Activated naive CD8-positive, alpha-beta T cell treated with anti-CD3 and anti-CD28 coated beads for 36 hours (primary cell): ENCODE data around the gene MYO1D. TPM values are rescaled to one million over a fixed set of nuclear protein-coding genes. Genes with fewer than 3 reads are reported as not detected.

Source experiments
- DNase-seq: peaks from one replicate; pipeline ENCODE4 v3.0.0; 2021
- H3K27ac Mint-ChIP-seq: one replicate; pipeline ENCODE4 v1.8.0; 2022; ENCODE audit warnings: mild to moderate bottlenecking, moderate library complexity, mixed read lengths
- H3K27me3 Mint-ChIP-seq: one replicate; pipeline ENCODE4 v1.8.0; 2022; ENCODE audit warnings: mild to moderate bottlenecking, mixed read lengths
- H3K36me3 Mint-ChIP-seq: one replicate; pipeline ENCODE4 v1.8.0; 2021; ENCODE audit warnings: mild to moderate bottlenecking, mixed read lengths
- H3K4me1 Mint-ChIP-seq: one replicate; pipeline ENCODE4 v1.8.0; 2021; ENCODE audit warnings: mixed read lengths
- H3K4me3 Mint-ChIP-seq: one replicate; pipeline ENCODE4 v1.8.0; 2022; ENCODE audit warnings: mild to moderate bottlenecking, moderate library complexity, mixed read lengths
- H3K9me3 Mint-ChIP-seq: one replicate; pipeline ENCODE4 v1.8.0; 2022; ENCODE audit warnings: mixed read lengths
- total RNA-seq, 2 experiments: library from RNA; stranded (reverse); gene quantifications; one replicate each; pipeline ENCODE4 v1.2.3, GENCODE V29; 2021

The MYO1D gene
- total RNA-seq, 2 experiments from 2014 or later: 7.0 to 7.8 TPM

DNA sequence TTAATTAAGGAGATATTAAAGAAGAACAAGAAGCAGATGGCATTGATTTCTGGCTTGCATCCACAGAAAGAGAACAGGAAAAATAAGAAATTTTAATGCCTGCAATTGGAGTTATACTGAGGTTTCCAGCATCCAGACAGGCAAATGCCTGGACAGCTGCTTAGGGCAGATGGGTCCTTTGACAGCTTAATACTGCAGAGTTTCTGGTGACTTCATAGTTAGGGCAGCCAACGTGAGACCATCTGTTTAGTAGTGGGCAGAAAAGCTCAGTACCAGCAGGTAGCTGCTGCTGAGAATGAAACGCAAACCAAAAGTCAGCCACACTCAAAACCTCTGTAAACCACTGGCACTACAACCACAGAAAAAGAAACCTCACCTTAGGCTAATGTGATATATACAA is 280.3 kb downstream of the MYO1D start:
- no peaks in the 10 kb centered on the region for H3K36me3 Mint-ChIP-seq
- peaks cover 11% of the 10 kb centered on the region for H3K4me1 Mint-ChIP-seq
- peak; percentile 13 for DNase-seq

DNA sequence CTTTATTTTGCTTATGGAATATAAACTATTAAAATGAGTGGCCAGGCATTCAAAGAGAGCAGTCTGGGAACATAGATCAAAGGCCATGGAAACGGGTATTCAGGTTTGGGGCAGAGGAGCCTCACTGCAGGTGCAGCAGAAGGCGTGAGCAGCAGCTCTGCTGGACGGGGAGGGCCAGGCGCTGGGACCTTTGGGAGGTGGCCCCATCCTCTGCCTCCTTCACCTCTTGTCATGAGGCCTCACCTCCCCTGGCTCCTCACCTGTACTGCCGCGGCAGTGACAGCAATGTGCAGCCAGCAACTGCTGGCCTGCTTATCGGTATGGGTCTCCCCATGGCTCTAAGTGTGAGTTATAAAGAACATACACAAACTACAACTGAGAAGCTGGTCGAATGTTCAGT is 280.7 kb downstream of the MYO1D start:
- Mint-ChIP-seq H3K36me3 (no peaks in the 10 kb centered on the region), H3K4me3 (no peak overlapping the region), H3K4me1 (peaks cover 11% of the 10 kb centered on the region), H3K27me3 (no peaks in the 10 kb centered on the region), H3K27ac (no peak overlapping the region), H3K9me3 (no peaks in the 10 kb centered on the region)
- DNase-seq: no peak

More for the DNA sequence above, 280.3 kb downstream of the MYO1D start:
- H3K27ac Mint-ChIP-seq: peak overlapping the region; percentile 31
- H3K27me3 Mint-ChIP-seq: no peaks in the 10 kb centered on the region
- no peaks in the 10 kb centered on the region for H3K9me3 Mint-ChIP-seq
- H3K4me3 Mint-ChIP-seq: no peak overlapping the region

DNA sequence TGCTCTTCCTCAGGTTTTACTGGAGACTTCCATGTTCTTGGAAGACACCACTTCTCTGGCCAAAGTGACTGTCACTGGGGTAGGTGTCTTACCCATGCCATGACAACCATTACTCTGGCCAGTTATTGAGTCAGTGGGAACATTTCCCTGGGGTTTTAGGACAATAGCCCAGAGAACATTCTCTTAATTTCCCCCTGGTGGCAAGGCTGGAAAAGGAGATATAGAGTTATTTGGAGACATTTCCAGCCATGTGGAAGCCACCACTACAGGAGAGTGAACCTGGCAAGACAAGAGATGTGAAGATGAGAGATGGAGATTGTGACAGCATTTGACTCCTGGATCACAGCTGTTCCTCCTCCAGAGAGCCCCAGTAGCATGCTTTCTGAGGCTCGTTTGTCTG is 283.9 kb downstream of the MYO1D start:
- Mint-ChIP-seq H3K4me1 (peaks cover 8% of the 10 kb centered on the region), H3K27ac (no peak overlapping the region), H3K36me3 (no peaks in the 10 kb centered on the region), H3K9me3 (no peaks in the 10 kb centered on the region), H3K27me3 (no peaks in the 10 kb centered on the region), H3K4me3 (no peak overlapping the region)
- no peak for DNase-seq

DNA sequence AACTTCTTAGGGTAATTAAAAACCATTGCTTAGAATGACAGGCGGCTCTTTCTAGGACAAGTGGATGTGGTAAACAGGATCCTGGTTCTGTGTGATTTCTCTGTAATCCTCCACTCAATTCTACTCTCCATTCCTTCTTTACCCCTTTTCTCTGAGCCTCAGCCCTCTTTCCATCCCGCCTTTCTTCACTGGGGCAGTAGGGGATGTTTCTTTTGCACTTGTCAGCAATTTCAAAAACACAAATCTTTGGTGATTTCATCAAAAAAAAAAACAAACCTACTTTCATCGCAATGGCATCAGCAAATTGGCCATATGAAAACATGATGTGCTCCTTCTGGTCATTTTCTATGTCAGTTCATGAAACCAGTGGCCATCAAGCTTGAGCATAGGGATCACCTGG is 285.5 kb downstream of the MYO1D start:
- Mint-ChIP-seq H3K27me3 (no peaks in the 10 kb centered on the region), H3K4me3 (no peak overlapping the region), H3K27ac (no peak overlapping the region), H3K9me3 (no peaks in the 10 kb centered on the region), H3K36me3 (no peaks in the 10 kb centered on the region), H3K4me1 (peaks cover 7% of the 10 kb centered on the region)
- no peak for DNase-seq

DNA sequence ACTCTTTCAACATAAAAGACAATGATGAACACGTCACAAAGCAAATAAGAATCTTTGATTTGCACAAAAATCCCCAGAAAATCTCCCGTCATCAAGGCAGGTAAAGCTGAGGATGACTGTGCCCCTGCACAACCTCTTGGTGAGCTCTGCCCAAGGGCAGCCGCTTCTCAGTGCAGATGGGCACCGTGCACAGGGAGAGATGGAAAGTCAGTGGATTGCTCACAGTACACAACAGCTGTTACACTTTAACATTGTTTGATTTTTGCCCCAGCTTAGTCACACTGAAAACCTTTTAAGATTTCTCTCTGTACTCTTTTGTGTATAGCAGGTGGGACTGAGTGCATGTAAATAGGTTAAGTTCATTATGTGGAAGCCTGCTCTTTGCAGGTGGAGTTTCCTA is 285.9 kb downstream of the MYO1D start:
- no peaks in the 10 kb centered on the region for H3K36me3 Mint-ChIP-seq
- no peaks in the 10 kb centered on the region for H3K27me3 Mint-ChIP-seq
- no peak for DNase-seq
- H3K4me1 Mint-ChIP-seq: peaks cover 7% of the 10 kb centered on the region
- no peaks in the 10 kb centered on the region for H3K9me3 Mint-ChIP-seq
- H3K4me3 Mint-ChIP-seq: no peak overlapping the region
- no peak overlapping the region for H3K27ac Mint-ChIP-seq

DNA sequence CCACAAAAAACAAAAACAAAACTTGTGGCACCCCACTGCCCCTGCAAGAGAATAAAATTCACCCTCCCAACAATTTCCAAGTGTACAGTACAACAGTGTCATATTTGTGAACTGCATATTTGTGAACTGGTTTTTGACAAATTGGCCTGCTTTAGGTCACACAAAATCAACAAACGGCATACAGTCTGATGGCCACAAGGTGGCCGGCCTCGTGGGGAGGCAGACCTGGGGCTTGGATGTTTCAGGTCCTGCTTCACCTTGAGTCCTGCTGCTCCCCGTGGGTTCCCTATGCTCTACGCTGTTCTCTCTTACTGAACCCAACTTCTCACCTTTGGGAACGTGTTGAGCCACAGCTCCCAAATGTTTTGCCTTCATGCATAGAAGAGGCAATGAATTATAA is 287.9 kb downstream of the MYO1D start:
- Mint-ChIP-seq H3K4me3 (no peak overlapping the region), H3K36me3 (no peaks in the 10 kb centered on the region), H3K27ac (no peak overlapping the region), H3K9me3 (no peaks in the 10 kb centered on the region), H3K4me1 (peaks cover 11% of the 10 kb centered on the region), H3K27me3 (no peaks in the 10 kb centered on the region)
- no peak for DNase-seq

DNA sequence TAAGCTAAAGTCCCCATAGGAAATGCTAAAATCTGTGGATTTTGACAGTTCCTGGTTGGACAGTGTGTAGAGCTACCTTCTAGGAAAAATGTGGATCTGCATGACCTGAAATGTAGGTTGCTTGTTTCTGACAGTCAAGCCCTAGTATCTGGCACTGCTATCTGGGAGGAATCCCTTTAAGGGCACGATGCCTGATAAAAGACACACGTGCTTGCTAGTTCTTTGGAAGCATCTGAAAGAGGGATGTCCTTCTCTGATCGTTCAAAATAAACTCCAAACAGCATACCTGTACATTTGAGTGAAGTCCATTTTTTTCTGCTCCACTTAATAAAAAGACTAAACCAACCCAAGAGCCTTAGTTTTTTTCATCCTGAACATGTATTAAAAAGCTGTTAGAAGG is 288.8 kb downstream of the MYO1D start:
- no peak overlapping the region for H3K27ac Mint-ChIP-seq
- peaks cover 5% of the 10 kb centered on the region for H3K9me3 Mint-ChIP-seq
- peaks cover 3% of the 10 kb centered on the region for H3K36me3 Mint-ChIP-seq
- H3K4me1 Mint-ChIP-seq: peaks cover 11% of the 10 kb centered on the region
- H3K4me3 Mint-ChIP-seq: no peak overlapping the region
- DNase-seq: no peak
- no peaks in the 10 kb centered on the region for H3K27me3 Mint-ChIP-seq

DNA sequence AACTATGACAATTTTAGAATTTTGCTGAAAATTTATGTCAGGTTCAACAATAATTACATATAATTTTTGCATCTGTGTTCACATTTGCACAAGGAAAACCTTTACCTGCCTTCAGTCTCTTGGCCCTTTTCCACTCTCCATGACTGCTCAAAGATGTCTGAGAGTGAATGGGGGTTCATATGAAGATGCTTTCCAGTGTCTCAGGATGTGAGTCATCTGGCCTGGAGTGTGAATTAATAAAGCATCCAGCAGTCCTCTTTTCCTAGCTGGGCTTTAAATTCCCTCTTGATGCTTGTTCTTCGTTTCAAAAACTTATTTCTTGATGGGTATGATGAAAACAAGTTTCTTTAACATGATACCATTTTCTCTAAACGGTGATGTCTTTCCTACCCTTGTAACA is 290.3 kb downstream of the MYO1D start:
- H3K4me1 Mint-ChIP-seq: peaks cover 11% of the 10 kb centered on the region
- peaks cover 14% of the 10 kb centered on the region for H3K9me3 Mint-ChIP-seq
- no peak overlapping the region for H3K27ac Mint-ChIP-seq
- peaks cover 10% of the 10 kb centered on the region for H3K36me3 Mint-ChIP-seq
- no peak overlapping the region for H3K4me3 Mint-ChIP-seq
- no peaks in the 10 kb centered on the region for H3K27me3 Mint-ChIP-seq
- no peak for DNase-seq

DNA sequence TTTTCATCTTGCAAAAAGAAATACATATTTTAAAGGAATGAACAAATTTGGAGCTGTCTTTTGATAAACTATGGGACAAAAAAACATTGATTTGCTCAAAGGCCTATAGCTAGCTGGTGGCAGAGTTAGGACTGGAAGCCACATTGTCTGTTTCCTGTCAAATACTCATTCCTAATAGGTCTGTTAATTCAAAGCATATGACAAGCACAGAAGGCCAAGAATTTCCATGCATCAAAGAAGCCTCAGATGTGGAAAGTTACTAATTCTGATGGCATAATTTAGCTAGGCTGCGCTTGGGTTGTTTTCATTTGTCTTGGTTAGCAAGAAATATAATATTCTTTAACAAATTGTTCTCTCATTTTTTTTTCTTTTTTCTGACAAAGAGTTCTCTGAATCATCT is 292.1 kb downstream of the MYO1D start:
- H3K36me3 Mint-ChIP-seq: peaks cover 12% of the 10 kb centered on the region
- peaks cover 19% of the 10 kb centered on the region for H3K9me3 Mint-ChIP-seq
- no peak overlapping the region for H3K27ac Mint-ChIP-seq
- no peaks in the 10 kb centered on the region for H3K27me3 Mint-ChIP-seq
- no peak overlapping the region for H3K4me3 Mint-ChIP-seq
- no peak for DNase-seq
- H3K4me1 Mint-ChIP-seq: peaks cover 9% of the 10 kb centered on the region

DNA sequence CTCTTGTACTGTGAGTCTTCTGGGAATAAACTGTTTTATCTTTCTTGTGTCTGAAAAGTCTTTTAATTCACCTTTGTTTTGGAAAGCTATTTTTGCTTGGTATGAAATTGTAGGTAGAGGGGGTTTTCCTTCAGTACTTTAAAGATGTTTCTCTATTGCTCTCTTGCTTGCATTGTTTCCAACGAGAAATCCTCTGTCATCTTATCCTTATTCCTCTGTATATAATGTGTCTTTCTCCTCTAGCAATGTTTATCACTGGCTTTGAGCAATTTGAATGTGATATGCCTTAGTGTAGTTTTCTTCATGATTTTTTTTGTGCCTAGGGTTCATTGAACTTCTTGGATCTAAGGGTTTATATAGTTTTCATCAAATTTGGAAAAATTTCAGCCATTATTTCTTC is 293.9 kb downstream of the MYO1D start:
- Mint-ChIP-seq H3K4me3 (no peak overlapping the region), H3K9me3 (peaks cover 19% of the 10 kb centered on the region), H3K27ac (no peak overlapping the region), H3K27me3 (no peaks in the 10 kb centered on the region), H3K36me3 (peaks cover 12% of the 10 kb centered on the region), H3K4me1 (peaks cover 9% of the 10 kb centered on the region)
- no peak for DNase-seq

DNA sequence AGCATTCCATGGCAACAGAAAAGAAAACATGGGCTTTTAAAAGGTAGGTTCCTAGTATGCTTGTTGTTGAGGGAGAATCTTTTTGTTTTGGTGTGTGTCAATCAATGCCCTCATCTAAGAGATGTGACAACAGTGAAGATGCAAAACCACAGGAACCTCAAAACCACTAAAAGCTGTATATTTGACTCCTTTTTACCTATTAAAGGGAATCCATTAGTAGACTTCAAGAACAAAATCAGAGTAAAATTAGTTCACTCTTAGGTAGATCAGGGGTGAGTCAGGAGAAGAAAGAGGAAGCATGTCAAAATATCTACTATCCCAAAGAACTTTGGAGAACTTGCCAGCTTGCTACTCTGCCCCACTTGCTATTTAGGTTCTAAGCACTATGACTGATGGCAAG is 301.1 kb downstream of the MYO1D start:
- H3K4me3 Mint-ChIP-seq: no peak overlapping the region

DNA sequence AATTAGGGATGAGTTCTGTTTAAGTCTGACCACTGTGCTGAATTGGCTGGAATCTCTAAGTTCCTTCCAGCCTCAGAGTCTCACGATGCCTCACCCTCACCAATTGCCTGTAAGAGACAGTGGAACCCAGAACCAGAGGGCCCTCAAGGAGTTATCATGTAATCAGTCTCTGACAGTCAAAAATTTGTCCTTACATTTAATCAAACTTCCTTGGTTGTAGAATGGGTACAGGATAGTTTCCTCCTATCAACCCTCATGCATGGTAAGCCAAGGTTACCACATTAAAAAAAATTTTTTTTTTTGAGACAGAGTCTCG is 306.9 kb downstream of the MYO1D start:
- DNase-seq: no peak
- no peaks in the 10 kb centered on the region for H3K36me3 Mint-ChIP-seq
- H3K4me1 Mint-ChIP-seq: peaks cover 16% of the 10 kb centered on the region
- no peaks in the 10 kb centered on the region for H3K9me3 Mint-ChIP-seq
- no peaks in the 10 kb centered on the region for H3K27me3 Mint-ChIP-seq
- H3K4me3 Mint-ChIP-seq: no peak overlapping the region
- H3K27ac Mint-ChIP-seq: no peak overlapping the region

More for the DNA sequence above, 301.1 kb downstream of the MYO1D start:
- Mint-ChIP-seq H3K27me3 (no peaks in the 10 kb centered on the region), H3K27ac (no peak overlapping the region), H3K4me1 (peaks cover 11% of the 10 kb centered on the region), H3K36me3 (no peaks in the 10 kb centered on the region), H3K9me3 (peaks cover 1% of the 10 kb centered on the region)
- DNase-seq: no peak

DNA sequence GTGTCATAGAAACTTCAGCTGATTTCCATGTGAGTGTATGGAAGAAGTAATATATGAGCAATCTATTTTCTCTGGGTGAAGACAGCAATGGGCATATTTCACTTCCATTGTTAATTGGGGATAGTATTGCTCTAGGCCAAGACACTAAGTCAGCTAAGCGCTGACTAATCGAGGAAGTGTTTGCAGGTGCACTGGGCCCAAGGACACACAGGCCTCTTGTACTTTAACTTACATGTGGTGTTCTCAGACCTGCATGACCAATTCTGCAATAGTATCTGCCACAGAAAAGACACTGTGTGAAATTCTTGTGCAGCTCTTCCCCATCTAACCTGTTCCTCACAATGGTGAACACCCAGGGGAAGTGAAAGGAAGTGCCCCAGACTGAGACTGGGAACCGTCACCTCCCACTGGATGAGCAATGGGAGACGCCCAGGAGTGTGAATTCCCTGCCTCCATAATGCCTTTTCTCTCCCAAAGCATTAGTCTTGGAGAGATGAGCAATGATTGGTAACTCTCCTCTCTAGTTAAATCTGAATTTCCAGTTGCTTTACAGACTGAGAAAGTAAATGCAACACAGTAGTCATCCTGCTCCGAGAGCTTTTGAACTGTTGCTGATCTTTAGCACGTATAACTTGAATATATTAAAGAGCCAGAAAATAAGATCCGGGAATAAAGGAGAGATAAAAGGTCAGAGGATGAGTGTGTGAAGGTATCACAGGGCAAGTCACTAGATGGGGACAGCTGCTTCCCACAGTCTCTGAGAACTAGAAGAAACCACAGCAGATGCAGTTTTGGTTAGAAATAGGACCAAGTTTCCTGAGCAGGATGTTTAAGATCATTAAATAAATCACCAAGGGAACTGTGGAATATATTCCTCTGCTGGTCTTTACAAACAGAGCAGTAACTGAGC is 307.5 kb downstream of the MYO1D start:
- H3K4me3 Mint-ChIP-seq: no peak overlapping the region
- no peaks in the 10 kb centered on the region for H3K27me3 Mint-ChIP-seq
- H3K36me3 Mint-ChIP-seq: no peaks in the 10 kb centered on the region
- H3K4me1 Mint-ChIP-seq: peaks cover 19% of the 10 kb centered on the region
- H3K27ac Mint-ChIP-seq: no peak overlapping the region
- no peaks in the 10 kb centered on the region for H3K9me3 Mint-ChIP-seq
- no peak for DNase-seq

DNA sequence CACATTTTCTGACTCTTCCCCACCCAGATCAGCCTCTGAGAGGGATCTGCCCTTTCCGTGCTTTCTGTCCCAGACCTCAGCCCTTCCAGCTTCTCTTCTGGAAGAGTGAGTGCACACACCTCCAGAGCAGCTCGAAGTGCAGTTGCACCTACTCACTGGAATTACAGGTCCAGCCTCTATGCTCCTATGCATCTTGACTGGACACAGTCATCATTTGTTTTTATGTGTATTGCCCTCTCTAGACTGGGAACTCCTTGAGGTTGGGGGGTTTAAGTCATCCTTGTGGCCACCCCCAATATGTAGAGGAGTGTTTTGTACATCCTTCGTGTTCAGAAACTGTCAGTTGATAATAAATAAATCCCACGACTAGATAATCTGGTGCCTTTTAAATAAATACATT is 308.2 kb downstream of the MYO1D start:
- Mint-ChIP-seq H3K27ac (no peak overlapping the region), H3K9me3 (no peaks in the 10 kb centered on the region), H3K4me1 (peaks cover 27% of the 10 kb centered on the region), H3K36me3 (no peaks in the 10 kb centered on the region), H3K4me3 (no peak overlapping the region), H3K27me3 (no peaks in the 10 kb centered on the region)
- DNase-seq: no peak

DNA sequence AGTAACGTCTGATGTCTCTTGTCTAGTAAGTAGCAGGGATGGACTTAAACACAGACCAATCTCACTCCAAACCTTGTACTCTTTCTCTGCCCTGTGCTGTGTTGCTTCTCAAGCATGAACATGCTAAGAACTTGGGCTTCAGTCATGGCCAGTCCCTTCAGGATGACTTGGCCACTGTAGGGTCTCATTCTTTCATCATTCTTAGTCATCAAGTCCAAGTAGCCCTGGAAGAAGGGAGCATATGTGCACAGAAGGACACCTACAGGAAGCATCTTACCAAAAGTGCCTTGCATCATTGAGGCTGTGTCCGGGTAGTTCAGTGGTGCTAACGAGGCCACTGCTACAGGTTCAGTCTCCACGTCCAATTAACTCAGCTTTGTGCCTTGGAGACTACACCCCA is 309.4 kb downstream of the MYO1D start:
- H3K27me3 Mint-ChIP-seq: no peaks in the 10 kb centered on the region
- H3K27ac Mint-ChIP-seq: no peak overlapping the region
- H3K4me1 Mint-ChIP-seq: peaks cover 27% of the 10 kb centered on the region
- no peaks in the 10 kb centered on the region for H3K36me3 Mint-ChIP-seq
- DNase-seq: no peak
- H3K4me3 Mint-ChIP-seq: no peak overlapping the region
- H3K9me3 Mint-ChIP-seq: no peaks in the 10 kb centered on the region

DNA sequence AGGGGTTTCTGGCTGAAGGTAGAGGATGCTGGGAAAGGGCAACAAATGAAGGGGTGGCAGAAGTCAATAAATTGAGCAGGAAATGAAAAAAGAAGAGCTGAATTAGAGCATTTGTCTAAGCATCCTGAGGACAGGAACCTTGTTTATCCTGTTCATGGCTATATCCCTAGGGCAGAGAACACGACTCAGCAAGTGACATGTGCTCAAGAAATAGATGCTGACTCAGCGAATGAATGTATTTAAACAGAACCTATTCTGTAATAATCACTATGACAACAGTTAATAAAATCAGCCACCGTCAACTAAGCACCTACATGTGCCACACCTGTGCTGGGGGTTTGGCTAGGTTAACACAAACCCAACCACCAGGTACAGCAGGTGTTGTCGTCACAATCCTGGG is 309.8 kb downstream of the MYO1D start:
- H3K9me3 Mint-ChIP-seq: no peaks in the 10 kb centered on the region
- DNase-seq: no peak
- no peak overlapping the region for H3K27ac Mint-ChIP-seq
- H3K27me3 Mint-ChIP-seq: no peaks in the 10 kb centered on the region
- H3K36me3 Mint-ChIP-seq: no peaks in the 10 kb centered on the region
- peaks cover 27% of the 10 kb centered on the region for H3K4me1 Mint-ChIP-seq
- no peak overlapping the region for H3K4me3 Mint-ChIP-seq
